HCT116 (cell line): ENCODE measurements around the gene CDK11A.
"Not testable (repeated sequence)": the region's sequence is repeated elsewhere in the genome, so short reads cannot be mapped to it uniquely, and the experiment has no call there.

Experiments
- CTCF ChIP-seq, 3 experiments: fragments of 200-600 bp in 1 of 3; sonication (generic) in 1 of 3; IDR thresholded peaks in 2 of 3; conservative IDR thresholded peaks in 1 of 3; 2 replicates each; pipeline ENCODE4 v1.5.1; 2012 to 2017; ENCODE audit warnings: low read depth in 2 of 3, low read length in 2 of 3, antibody characterized with exemption in 1 of 3, borderline replicate concordance in 1 of 3, control low read depth in 1 of 3, mild to moderate bottlenecking in 1 of 3, mixed read lengths in 1 of 3, mixed run types in 1 of 3, moderate library complexity in 1 of 3; ENCODE audit not compliant: insufficient read depth in 1 of 3
- EZH2 ChIP-seq: fragments of 200-600 bp; sonication (generic); IDR thresholded peaks from 2 replicates; pipeline ENCODE4 v1.6.1; 2017; ENCODE audit warnings: antibody characterized with exemption, mixed run types
- JUND ChIP-seq: IDR thresholded peaks from 2 replicates; pipeline ENCODE4 v1.6.1; 2012
- POLR2AphosphoS5 ChIP-seq: IDR thresholded peaks from 2 replicates; pipeline ENCODE4 v1.6.1; 2011; ENCODE audit warnings: mild to moderate bottlenecking, low read depth, low read length, moderate library complexity

- not testable (repeated sequence) for TF ChIP-seq JUND; POLR2AphosphoS5; CTCF (IDR thresholded peaks at IDR 0.05 in 2 of 3, conservative IDR thresholded peaks at IDR 0.05 in 1 of 3; ENCODE audit: borderline replicate concordance in 1 of 3, insufficient read depth in 1 of 3, low read depth in 2 of 3, low read length in 2 of 3); EZH2
Measured at GRCh38 chr1:1738799-1739337, 14.7 kb upstream of the CDK11A start.
